Central memory CD8-positive, alpha-beta T cell (primary cell): ENCODE data around the gene PAM16.
A peak's percentile ranks its signal among the peaks of the same experiment; 100 is the strongest.

ENCODE experiments used
- ATAC-seq: fragments of 150-1000 bp; cut with Tn5 transposase; replicated peaks from 2 replicates; pipeline ENCODE4 v1.10.0; 2022; ENCODE audit warnings: mild to moderate bottlenecking, moderate FRiP score, moderate number of reproducible peaks; ENCODE audit not compliant: poor library complexity, severe bottlenecking; ENCODE audit errors: extremely low read depth
- DNase-seq, 2 donors: peaks; one replicate each; pipeline ENCODE4 v3.0.0; 2021; ENCODE audit warnings: low spot score in 2 of 2
- H3K27ac Mint-ChIP-seq: one replicate; pipeline ENCODE4 v1.8.0; 2022; ENCODE audit warnings: low read depth, mild to moderate bottlenecking, moderate library complexity, mixed read lengths
- H3K27me3 Mint-ChIP-seq: one replicate; pipeline ENCODE4 v1.8.0; 2022; ENCODE audit warnings: mixed read lengths
- H3K36me3 Mint-ChIP-seq: one replicate; pipeline ENCODE4 v1.8.0; 2022; ENCODE audit warnings: mild to moderate bottlenecking, moderate library complexity, mixed read lengths; ENCODE audit not compliant: insufficient read depth
- H3K4me1 Mint-ChIP-seq: one replicate; pipeline ENCODE4 v1.8.0; 2022; ENCODE audit warnings: mixed read lengths
- H3K4me3 Mint-ChIP-seq: one replicate; pipeline ENCODE4 v1.8.0; 2022; ENCODE audit warnings: mild to moderate bottlenecking, moderate library complexity, mixed read lengths
- H3K9me3 Mint-ChIP-seq: one replicate; pipeline ENCODE4 v1.8.0; 2022; ENCODE audit warnings: mixed read lengths

Gene PAM16

GRCh38 chr16:4328782-4329775 is 22.0 kb downstream of the PAM16 start:
- no peaks in the 10 kb centered on the region for H3K4me1 Mint-ChIP-seq
- no peaks in the 10 kb centered on the region for H3K36me3 Mint-ChIP-seq
- no peaks in the 10 kb centered on the region for H3K9me3 Mint-ChIP-seq
- H3K27ac Mint-ChIP-seq, result no peak overlapping the region
- H3K27me3 Mint-ChIP-seq, result no peaks in the 10 kb centered on the region
- DNase-seq, result no peak
- no peak overlapping the region for H3K4me3 Mint-ChIP-seq
- ATAC-seq, result no peak

GRCh38 chr16:4328046-4328781 is 22.9 kb downstream of the PAM16 start:
- H3K27ac Mint-ChIP-seq, result no peak overlapping the region
- no peaks in the 10 kb centered on the region for H3K36me3 Mint-ChIP-seq

GRCh38 chr16:4327386-4328045 is 23.6 kb downstream of the PAM16 start:
- Mint-ChIP-seq H3K36me3 (no peaks in the 10 kb centered on the region), H3K4me1 (no peaks in the 10 kb centered on the region), H3K27ac (no peak overlapping the region), H3K27me3 (no peaks in the 10 kb centered on the region), H3K4me3 (peak overlapping the region; percentile 65), H3K9me3 (no peaks in the 10 kb centered on the region)
- DNase-seq (no peak), ATAC-seq (peak; percentile 11)

More at GRCh38 chr16:4328046-4328781, 22.9 kb downstream of the PAM16 start:
- ATAC-seq (peak; percentile 59), DNase-seq (peak in 1 of 2 donors; percentile 24)
- H3K4me1 Mint-ChIP-seq, result no peaks in the 10 kb centered on the region
- H3K9me3 Mint-ChIP-seq, result no peaks in the 10 kb centered on the region
- peak overlapping the region; percentile 65 for H3K4me3 Mint-ChIP-seq
- H3K27me3 Mint-ChIP-seq, result no peaks in the 10 kb centered on the region

- H3K27me3 Mint-ChIP-seq, result no peaks in the 10 kb centered on the region
- H3K4me3 Mint-ChIP-seq, result no peak overlapping the region
- ATAC-seq, result no peak
- H3K9me3 Mint-ChIP-seq, result no peaks in the 10 kb centered on the region
- H3K36me3 Mint-ChIP-seq, result no peaks in the 10 kb centered on the region
- no peaks in the 10 kb centered on the region for H3K4me1 Mint-ChIP-seq
- no peak for DNase-seq
- no peak overlapping the region for H3K27ac Mint-ChIP-seq
These were observed 25.8 kb downstream of the PAM16 start for GRCh38 chr16:4325253-4325758.

GRCh38 chr16:4324492-4325252 is 26.4 kb downstream of the PAM16 start:
- Mint-ChIP-seq H3K4me3 (no peak overlapping the region), H3K4me1 (peaks cover under 1% of the 10 kb centered on the region), H3K36me3 (no peaks in the 10 kb centered on the region), H3K9me3 (no peaks in the 10 kb centered on the region), H3K27ac (no peak overlapping the region), H3K27me3 (no peaks in the 10 kb centered on the region)
- DNase-seq (no peak), ATAC-seq (no peak)

- Mint-ChIP-seq H3K4me1 (peaks cover 8% of the 10 kb centered on the region), H3K27ac (no peak overlapping the region), H3K9me3 (no peaks in the 10 kb centered on the region), H3K27me3 (no peaks in the 10 kb centered on the region), H3K4me3 (no peak overlapping the region), H3K36me3 (no peaks in the 10 kb centered on the region)
- no peak for ATAC-seq
- DNase-seq, result no peak
These were observed 27.2 kb downstream of the PAM16 start for GRCh38 chr16:4323845-4324488.

- ATAC-seq (no peak), DNase-seq (no peak)
- no peaks in the 10 kb centered on the region for H3K36me3 Mint-ChIP-seq
- H3K27me3 Mint-ChIP-seq, result no peaks in the 10 kb centered on the region
- H3K4me1 Mint-ChIP-seq, result peaks cover 8% of the 10 kb centered on the region
- no peak overlapping the region for H3K4me3 Mint-ChIP-seq
- no peaks in the 10 kb centered on the region for H3K9me3 Mint-ChIP-seq
- no peak overlapping the region for H3K27ac Mint-ChIP-seq
These were observed 27.9 kb downstream of the PAM16 start for GRCh38 chr16:4323071-4323844.

GRCh38 chr16:4322121-4323052 is 28.7 kb downstream of the PAM16 start:
- no peak overlapping the region for H3K27ac Mint-ChIP-seq
- peaks cover 8% of the 10 kb centered on the region for H3K4me1 Mint-ChIP-seq
- no peaks in the 10 kb centered on the region for H3K9me3 Mint-ChIP-seq
- no peaks in the 10 kb centered on the region for H3K36me3 Mint-ChIP-seq
- DNase-seq (no peak), ATAC-seq (no peak)
- no peak overlapping the region for H3K4me3 Mint-ChIP-seq
- H3K27me3 Mint-ChIP-seq, result no peaks in the 10 kb centered on the region

- no peaks in the 10 kb centered on the region for H3K9me3 Mint-ChIP-seq
- no peak overlapping the region for H3K27ac Mint-ChIP-seq
- H3K4me3 Mint-ChIP-seq, result no peak overlapping the region
- peaks cover 8% of the 10 kb centered on the region for H3K4me1 Mint-ChIP-seq
- no peak for ATAC-seq
- H3K27me3 Mint-ChIP-seq, result no peaks in the 10 kb centered on the region
- no peaks in the 10 kb centered on the region for H3K36me3 Mint-ChIP-seq
- no peak for DNase-seq
These were observed 29.6 kb downstream of the PAM16 start for GRCh38 chr16:4321286-4322120.
